ENCODE measurements around the gene TCTN1. TPM values are rescaled to one million over a fixed set of nuclear protein-coding genes. Genes with fewer than 3 reads are reported as not detected.

The TCTN1 gene
- total and polyA plus RNA-seq, 9 of the 15 experiments (the other 6 are each of a cell fraction or from before 2014, with no cell fraction given): 0.32 to 12.5 (median 4.0) TPM

GRCh38 chr12:110564471-110564991 lies 49.4 kb upstream of the TCTN1 start:
- 0 out of 2 replicates have a peak, but pooled peaks cover 4% of the 10 kb centered on the region for H4K20me1 ChIP-seq (replicated peaks; ENCODE audit: control insufficient read depth, insufficient read depth, low read length)
- H3K36me3 ChIP-seq (ENCODE audit: control insufficient read depth, insufficient read depth, low read length): peaks cover 5% of the 10 kb centered on the region; the same call in 1 of the 3 replicates
- ATAC-seq (no peak), FAIRE-seq (no peak), DNase-seq (ENCODE audit: extremely low read depth in 1 of 4, low spot score in 3 of 4) (no peak)
- H3K9ac ChIP-seq (ENCODE audit: insufficient read depth in 1 of 2, low read depth in 2 of 2, low read length in 2 of 2): peak overlapping the region in 1 of 2 experiments; percentile 32; a peak in 2 of 4 replicates
- H3K27me3 ChIP-seq (ENCODE audit: control insufficient read depth in 2 of 2, insufficient read depth in 2 of 2, low read length in 2 of 2): no peaks in the 10 kb centered on the region
- WGBS (ENCODE audit: insufficient coverage, low coverage, missing lambda C conversion rate): 66% methylated on average over 7 of the region's 8 CpGs
- no peak overlapping the region for H3K4me2 ChIP-seq (ENCODE audit: insufficient read depth, low read length)
- no peak overlapping the region for H3K4me3 ChIP-seq
- H3K9me3 ChIP-seq (replicated peaks; ENCODE audit: control insufficient read depth, insufficient read depth, low read depth, low read length): peaks cover 2% of the 10 kb centered on the region; the same call in 1 of the 2 replicates
- ChIA-PET CTCF (ENCODE audit: low intra/inter-chr PET ratio) (no interaction called here), POLR2A (interaction anchor here (1.6 to 2.3 kb wide), 2 partner anchors 14 to 15 kb away, joined by 3 to 12 read pairs; no protein-coding TSS in a partner anchor)
- intact Hi-C loops (cut with micrococcal nuclease) (no loop called here), in situ Hi-C loops (cut with MboI) (no loop called here)
- peaks cover 3 to 8% of the 10 kb centered on the region in 2 experiments; a peak in 2 of 5 replicates for H3K4me1 ChIP-seq (replicated peaks in 1 of 2; ENCODE audit: control insufficient read depth in 2 of 2, insufficient read depth in 2 of 2, low read length in 2 of 2)
- peaks cover 95% of the 10 kb centered on the region for H3K79me2 ChIP-seq (ENCODE audit: control insufficient read depth, insufficient read depth, low read length)
- no peak overlapping the region for H3K27ac ChIP-seq (ENCODE audit: extremely low read depth, low read depth, low read length)
- H3K9me1 ChIP-seq (ENCODE audit: control insufficient read depth, insufficient read depth, low read length): no peaks in the 10 kb centered on the region
- H2AFZ ChIP-seq (ENCODE audit: low read depth, low read length): no peak overlapping the region
- no TSS peak for BruUV-seq (replicated peaks)
- TF ChIP-seq MEIS2 (IDR thresholded peaks at IDR 0.05; ENCODE audit: partially characterized antibody) (peak; percentile 66), ATF7 (IDR thresholded peaks at IDR 0.05) (no peak), HDAC6 (IDR thresholded peaks at IDR 0.05; ENCODE audit: low read depth, low read length) (no peak), ZNF707 (CRISPR knock-in tag; conservative IDR thresholded peaks at IDR 0.05) (peak; percentile 61; the same call in 1 of the 2 replicates), ARNT (IDR thresholded peaks at IDR 0.05) (no peak), ZNF140 (CRISPR knock-in tag; IDR thresholded peaks at IDR 0.05) (peak; percentile 76; the same call in 1 of the 2 replicates), TSHZ1 (CRISPR knock-in tag; IDR thresholded peaks at IDR 0.05) (no peak)
- TF ChIP-seq, protein P1, sequence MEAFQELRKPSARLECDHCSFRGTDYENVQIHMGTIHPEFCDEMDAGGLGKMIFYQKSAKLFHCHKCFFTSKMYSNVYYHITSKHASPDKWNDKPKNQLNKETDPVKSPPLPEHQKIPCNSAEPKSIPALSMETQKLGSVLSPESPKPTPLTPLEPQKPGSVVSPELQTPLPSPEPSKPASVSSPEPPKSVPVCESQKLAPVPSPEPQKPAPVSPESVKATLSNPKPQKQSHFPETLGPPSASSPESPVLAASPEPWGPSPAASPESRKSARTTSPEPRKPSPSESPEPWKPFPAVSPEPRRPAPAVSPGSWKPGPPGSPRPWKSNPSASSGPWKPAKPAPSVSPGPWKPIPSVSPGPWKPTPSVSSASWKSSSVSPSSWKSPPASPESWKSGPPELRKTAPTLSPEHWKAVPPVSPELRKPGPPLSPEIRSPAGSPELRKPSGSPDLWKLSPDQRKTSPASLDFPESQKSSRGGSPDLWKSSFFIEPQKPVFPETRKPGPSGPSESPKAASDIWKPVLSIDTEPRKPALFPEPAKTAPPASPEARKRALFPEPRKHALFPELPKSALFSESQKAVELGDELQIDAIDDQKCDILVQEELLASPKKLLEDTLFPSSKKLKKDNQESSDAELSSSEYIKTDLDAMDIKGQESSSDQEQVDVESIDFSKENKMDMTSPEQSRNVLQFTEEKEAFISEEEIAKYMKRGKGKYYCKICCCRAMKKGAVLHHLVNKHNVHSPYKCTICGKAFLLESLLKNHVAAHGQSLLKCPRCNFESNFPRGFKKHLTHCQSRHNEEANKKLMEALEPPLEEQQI (IDR thresholded peaks at IDR 0.05): no peak
- TF ChIP-seq, protein P2, sequence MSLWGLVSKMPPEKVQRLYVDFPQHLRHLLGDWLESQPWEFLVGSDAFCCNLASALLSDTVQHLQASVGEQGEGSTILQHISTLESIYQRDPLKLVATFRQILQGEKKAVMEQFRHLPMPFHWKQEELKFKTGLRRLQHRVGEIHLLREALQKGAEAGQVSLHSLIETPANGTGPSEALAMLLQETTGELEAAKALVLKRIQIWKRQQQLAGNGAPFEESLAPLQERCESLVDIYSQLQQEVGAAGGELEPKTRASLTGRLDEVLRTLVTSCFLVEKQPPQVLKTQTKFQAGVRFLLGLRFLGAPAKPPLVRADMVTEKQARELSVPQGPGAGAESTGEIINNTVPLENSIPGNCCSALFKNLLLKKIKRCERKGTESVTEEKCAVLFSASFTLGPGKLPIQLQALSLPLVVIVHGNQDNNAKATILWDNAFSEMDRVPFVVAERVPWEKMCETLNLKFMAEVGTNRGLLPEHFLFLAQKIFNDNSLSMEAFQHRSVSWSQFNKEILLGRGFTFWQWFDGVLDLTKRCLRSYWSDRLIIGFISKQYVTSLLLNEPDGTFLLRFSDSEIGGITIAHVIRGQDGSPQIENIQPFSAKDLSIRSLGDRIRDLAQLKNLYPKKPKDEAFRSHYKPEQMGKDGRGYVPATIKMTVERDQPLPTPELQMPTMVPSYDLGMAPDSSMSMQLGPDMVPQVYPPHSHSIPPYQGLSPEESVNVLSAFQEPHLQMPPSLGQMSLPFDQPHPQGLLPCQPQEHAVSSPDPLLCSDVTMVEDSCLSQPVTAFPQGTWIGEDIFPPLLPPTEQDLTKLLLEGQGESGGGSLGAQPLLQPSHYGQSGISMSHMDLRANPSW (CRISPR knock-in tag; IDR thresholded peaks at IDR 0.05): no peak
- TF ChIP-seq, protein P3, sequence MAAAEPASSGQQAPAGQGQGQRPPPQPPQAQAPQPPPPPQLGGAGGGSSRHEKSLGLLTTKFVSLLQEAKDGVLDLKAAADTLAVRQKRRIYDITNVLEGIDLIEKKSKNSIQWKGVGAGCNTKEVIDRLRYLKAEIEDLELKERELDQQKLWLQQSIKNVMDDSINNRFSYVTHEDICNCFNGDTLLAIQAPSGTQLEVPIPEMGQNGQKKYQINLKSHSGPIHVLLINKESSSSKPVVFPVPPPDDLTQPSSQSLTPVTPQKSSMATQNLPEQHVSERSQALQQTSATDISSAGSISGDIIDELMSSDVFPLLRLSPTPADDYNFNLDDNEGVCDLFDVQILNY (CRISPR knock-in tag; IDR thresholded peaks at IDR 0.05): no peak
